Ovary (tissue), 9 donors: ENCODE data around the gene GASK1A. TPM values are rescaled to one million over a fixed set of nuclear protein-coding genes. Genes with fewer than 3 reads are reported as not detected.

Experiments used
- DNase-seq, 5 donors: peaks; one replicate each; pipeline ENCODE4 v3.0.0-alpha.2; 2019 to 2020
- H3K27ac ChIP-seq, 2 donors: fragments of 200-600 bp; one replicate each; pipeline versions ENCODE4 v1.5.1 to v1.8.0; 2019 to 2022
- H3K27me3 ChIP-seq: fragments of 200-600 bp; one replicate; pipeline ENCODE4 v1.8.0; 2022
- H3K36me3 ChIP-seq: fragments of 200-600 bp; sonication (generic); one replicate; pipeline ENCODE4 v1.5.1; 2019
- H3K4me1 ChIP-seq: one replicate; pipeline ENCODE4 v1.8.1; 2013; ENCODE audit warnings: mild to moderate bottlenecking, moderate library complexity; ENCODE audit not compliant: insufficient read depth
- H3K4me3 ChIP-seq: fragments of 200-600 bp; sonication (generic); one replicate; pipeline ENCODE4 v1.5.1; 2017
- H3K9me3 ChIP-seq, 2 donors: fragments of 200-600 bp in 1 of 2; sonication (generic) in 1 of 2; one replicate each; pipeline versions ENCODE4 v1.5.1 to v1.8.1; 2013 to 2019; ENCODE audit warnings: mild to moderate bottlenecking in 1 of 2, moderate library complexity in 1 of 2
- EP300 ChIP-seq: sonication (generic); formaldehyde crosslinking; IDR thresholded peaks from one replicate; pipeline ENCODE4 v1.6.1; 2017; ENCODE audit warnings: antibody characterized with exemption
- POLR2A ChIP-seq: fragments of 450-650 bp; IDR thresholded peaks from one replicate; pipeline ENCODE4 v1.6.1; 2017; ENCODE audit warnings: antibody characterized with exemption, mild to moderate bottlenecking, moderate library complexity
- WGBS, 3 donors: extraction: QIAGEN DNeasy Blood & Tissue Kit in 1 of 3; methylation state at CpG; one replicate each; pipeline versions ENCODE4 v1.1.5 to v1.1.7; 2013 to 2017; 5-methylcytosine and 5-hydroxymethylcytosine counted together
- intact Hi-C, 4 donors: fragments of 100-400 bp; cut with DNase I; formaldehyde crosslinking; loops; one replicate each; pipeline versions ENCODE4 v1.11.0 to v1.15.1; 2022 to 2023
- polyA plus RNA-seq, 2 donors: library from polyadenylated mRNA; stranded (reverse); fragments of 200-250 nt in 1 of 2; fragments of 350-450 nt in 1 of 2; fragmentation: Illumina TruSeq in 1 of 2; extraction: RNeasy Lipid Tissue Mini Kit (QIAGEN cat#74804) in 1 of 2; gene quantifications; one replicate each; pipeline ENCODE4 v1.2.3, GENCODE V29; 2013 to 2014
- total RNA-seq, 7 donors: library from RNA; depleted of rRNA in 2 of 7; stranded (reverse); fragments of >200 nt in 2 of 7; fragmentation: NEBNext Ultra II Directional in 3 of 7; extraction: Animal tissue kit (Norgen Biotek cat#: 25700) in 3 of 7; gene quantifications; one replicate each; pipeline versions ENCODE4 v1.1.0 to v1.2.4, GENCODE V29; 2016 to 2023
- TF ChIP-seq, protein P1 (sequence below), 3 donors: fragments of 450-650 bp in 2 of 3; fragments of 200-600 bp in 1 of 3; IDR thresholded peaks; one replicate each; pipeline versions ENCODE4 v1.5.1 to v1.8.0; 2016 to 2022; ENCODE audit warnings: antibody characterized with exemption in 3 of 3, mild to moderate bottlenecking in 1 of 3
- donor health status: DM: no; HTN: no; CAD: no; lungs with moderate emphysema.
- donor health status: DM: no; HTN: no; CAD: no.
- donor health status: Bipolar disorder and iron deficiency.
- donor health status: DM: yes; HTN: yes; CAD: no.
- donor health status: DM: no; HTN: no; CAD: no.
- donor health status: DM: yes; HTN: yes; CAD: no.

Gene GASK1A
- total and polyA plus RNA-seq, 9 donors: 5.4 to 41.3 (median 19.4) TPM

GRCh38 chr3:43005981-43006380, 26.9 kb downstream of the GASK1A start:
- Histone ChIP-seq H3K4me3 (no peak overlapping the region), H3K9me3 (no peaks in the 10 kb centered on the region), H3K27ac (no peak overlapping the region), H3K36me3 (no peaks in the 10 kb centered on the region), H3K4me1 (peaks cover 6% of the 10 kb centered on the region), H3K27me3 (no peaks in the 10 kb centered on the region)
- WGBS, 3 donors: 37 to 41% (median 39%) methylated on average over 4 of the region's 4 CpGs
- TF ChIP-seq POLR2A (no peak), EP300 (no peak)
- TF ChIP-seq, protein P1, sequence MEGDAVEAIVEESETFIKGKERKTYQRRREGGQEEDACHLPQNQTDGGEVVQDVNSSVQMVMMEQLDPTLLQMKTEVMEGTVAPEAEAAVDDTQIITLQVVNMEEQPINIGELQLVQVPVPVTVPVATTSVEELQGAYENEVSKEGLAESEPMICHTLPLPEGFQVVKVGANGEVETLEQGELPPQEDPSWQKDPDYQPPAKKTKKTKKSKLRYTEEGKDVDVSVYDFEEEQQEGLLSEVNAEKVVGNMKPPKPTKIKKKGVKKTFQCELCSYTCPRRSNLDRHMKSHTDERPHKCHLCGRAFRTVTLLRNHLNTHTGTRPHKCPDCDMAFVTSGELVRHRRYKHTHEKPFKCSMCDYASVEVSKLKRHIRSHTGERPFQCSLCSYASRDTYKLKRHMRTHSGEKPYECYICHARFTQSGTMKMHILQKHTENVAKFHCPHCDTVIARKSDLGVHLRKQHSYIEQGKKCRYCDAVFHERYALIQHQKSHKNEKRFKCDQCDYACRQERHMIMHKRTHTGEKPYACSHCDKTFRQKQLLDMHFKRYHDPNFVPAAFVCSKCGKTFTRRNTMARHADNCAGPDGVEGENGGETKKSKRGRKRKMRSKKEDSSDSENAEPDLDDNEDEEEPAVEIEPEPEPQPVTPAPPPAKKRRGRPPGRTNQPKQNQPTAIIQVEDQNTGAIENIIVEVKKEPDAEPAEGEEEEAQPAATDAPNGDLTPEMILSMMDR (IDR thresholded peaks at IDR 0.05): no peak
- DNase-seq: no peak
- intact Hi-C loops: no loop called here

DNA sequence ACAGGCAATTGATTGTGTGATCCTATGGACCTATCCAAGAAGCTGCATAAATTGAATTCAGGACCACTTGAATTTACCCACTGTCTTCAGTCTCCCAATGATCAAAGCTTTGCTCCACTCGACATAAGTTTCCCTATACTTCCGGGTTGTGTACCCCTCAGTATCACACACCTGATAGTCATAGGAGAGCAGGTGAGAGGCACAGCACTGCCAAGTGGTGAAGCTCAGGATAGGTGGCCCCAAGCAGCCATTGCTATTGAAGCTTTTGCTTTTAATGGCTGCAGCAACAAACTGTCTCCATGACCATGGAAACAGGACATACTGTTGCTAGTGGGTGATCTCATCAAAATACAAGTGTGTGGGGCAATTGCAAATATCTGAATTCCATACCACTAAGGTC, 27.7 kb downstream of the GASK1A start:
- H3K27me3 ChIP-seq: no peaks in the 10 kb centered on the region
- DNase-seq: no peak
- H3K4me3 ChIP-seq: no peak overlapping the region
- peaks cover 2% of the 10 kb centered on the region for H3K4me1 ChIP-seq
- H3K9me3 ChIP-seq: no peaks in the 10 kb centered on the region
- H3K27ac ChIP-seq: no peak overlapping the region
- TF ChIP-seq, protein P1 (IDR thresholded peaks at IDR 0.05): no peak
- TF ChIP-seq POLR2A (no peak), EP300 (no peak)
- intact Hi-C loops: no loop called here
- 91 to 97% (median 96%) methylated on average over 2 of the region's 2 CpGs for WGBS, 3 donors
- no peaks in the 10 kb centered on the region for H3K36me3 ChIP-seq

DNA sequence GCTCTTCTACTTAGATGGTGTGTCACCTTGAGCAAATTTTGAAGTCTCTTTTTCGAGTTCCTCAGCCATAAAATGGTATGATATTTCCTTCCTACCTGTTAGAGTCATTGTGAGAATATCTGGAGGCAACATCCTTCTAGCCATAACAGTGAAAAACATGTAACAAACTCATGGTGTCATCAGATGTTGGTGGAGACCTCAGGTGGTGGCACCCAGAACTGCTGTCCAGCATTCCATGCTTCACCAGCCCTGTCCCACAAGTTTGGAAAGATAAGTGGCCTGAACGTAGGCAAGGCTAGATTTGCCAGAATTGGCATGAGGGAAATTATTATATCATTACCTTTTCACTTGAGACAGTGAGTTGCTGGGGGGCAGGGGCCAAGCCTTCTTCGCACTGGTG, 30.4 kb downstream of the GASK1A start:
- TF ChIP-seq EP300 (no peak), POLR2A (no peak)
- TF ChIP-seq, protein P1 (IDR thresholded peaks at IDR 0.05): no peak
- intact Hi-C loops: no loop called here
- Histone ChIP-seq H3K4me3 (no peak overlapping the region), H3K36me3 (no peaks in the 10 kb centered on the region), H3K4me1 (no peaks in the 10 kb centered on the region), H3K27me3 (no peaks in the 10 kb centered on the region), H3K27ac (no peak overlapping the region), H3K9me3 (no peaks in the 10 kb centered on the region)
- no peak for DNase-seq
- WGBS, 3 donors: 92 to 97% (median 92%) methylated on average over 3 of the region's 3 CpGs

DNA sequence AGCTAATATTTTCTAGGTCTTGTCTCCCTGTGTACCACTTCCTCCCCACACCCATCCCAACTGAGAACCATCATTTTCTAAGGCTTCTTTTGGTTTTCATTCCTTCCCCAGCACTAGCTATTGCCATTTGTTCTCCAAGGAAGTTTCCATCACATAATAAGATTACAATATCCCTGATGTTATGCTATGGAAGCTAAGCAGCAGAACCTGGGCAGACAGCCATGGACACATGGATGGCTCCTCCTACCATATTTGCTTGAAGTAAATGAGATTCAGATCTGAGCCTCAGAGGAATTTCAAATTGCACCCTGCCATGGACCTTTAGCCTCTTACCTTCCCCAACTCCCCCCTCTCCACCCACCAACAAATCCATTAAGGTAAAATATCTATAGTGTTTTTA, 31.5 kb downstream of the GASK1A start:
- DNase-seq: no peak
- intact Hi-C loops: no loop called here
- no peaks in the 10 kb centered on the region for H3K4me1 ChIP-seq

More for the DNA sequence above, 31.5 kb downstream of the GASK1A start:
- Histone ChIP-seq H3K4me3 (no peak overlapping the region), H3K27ac (no peak overlapping the region), H3K36me3 (no peaks in the 10 kb centered on the region), H3K9me3 (no peaks in the 10 kb centered on the region), H3K27me3 (no peaks in the 10 kb centered on the region)
- TF ChIP-seq, protein P1 (IDR thresholded peaks at IDR 0.05): no peak
- no peak for TF ChIP-seq EP300
- no peak for TF ChIP-seq POLR2A
